ENCODE data around the gene MATK.

DNA sequence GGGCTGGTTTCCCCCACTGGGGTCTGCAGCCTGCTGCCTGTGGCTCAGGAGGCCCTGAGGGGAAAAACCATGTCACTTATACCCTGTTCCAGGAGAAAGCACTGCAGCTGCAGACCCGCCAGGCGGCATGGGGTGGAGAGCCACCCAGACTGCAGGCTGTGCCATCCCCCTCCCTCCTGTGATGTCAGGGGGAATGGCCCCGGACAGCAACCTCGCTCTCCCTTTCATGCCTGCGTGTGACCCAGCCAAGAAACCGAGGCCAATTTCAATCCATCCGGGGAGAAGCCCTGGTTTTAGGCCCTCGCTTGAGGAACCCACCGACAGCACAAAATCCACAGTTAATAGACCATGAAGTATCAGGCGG, 37.2 kb upstream of the MATK start:
- TF ChIP-seq, protein P1, sequence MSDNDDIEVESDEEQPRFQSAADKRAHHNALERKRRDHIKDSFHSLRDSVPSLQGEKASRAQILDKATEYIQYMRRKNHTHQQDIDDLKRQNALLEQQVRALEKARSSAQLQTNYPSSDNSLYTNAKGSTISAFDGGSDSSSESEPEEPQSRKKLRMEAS (IDR thresholded peaks at IDR 0.05; ENCODE audit: low read depth, low read length): no peak
- TF ChIP-seq POLR2AphosphoS2 (IDR thresholded peaks at IDR 0.05; ENCODE audit: low read depth, low read length) (no peak), POLR2A (IDR thresholded peaks at IDR 0.05; ENCODE audit: low read depth, low read length) (no peak), EP300 (IDR thresholded peaks at IDR 0.05; ENCODE audit: borderline replicate concordance in 1 of 2, control insufficient read depth in 1 of 2, low read depth in 2 of 2, low read length in 2 of 2) (no peak), RCOR1 (conservative IDR thresholded peaks at IDR 0.05; ENCODE audit: low read depth, low read length) (no peak), POLR2AphosphoS5 (IDR thresholded peaks at IDR 0.05; ENCODE audit: low read length) (no peak)
- TF ChIP-seq, protein P2, sequence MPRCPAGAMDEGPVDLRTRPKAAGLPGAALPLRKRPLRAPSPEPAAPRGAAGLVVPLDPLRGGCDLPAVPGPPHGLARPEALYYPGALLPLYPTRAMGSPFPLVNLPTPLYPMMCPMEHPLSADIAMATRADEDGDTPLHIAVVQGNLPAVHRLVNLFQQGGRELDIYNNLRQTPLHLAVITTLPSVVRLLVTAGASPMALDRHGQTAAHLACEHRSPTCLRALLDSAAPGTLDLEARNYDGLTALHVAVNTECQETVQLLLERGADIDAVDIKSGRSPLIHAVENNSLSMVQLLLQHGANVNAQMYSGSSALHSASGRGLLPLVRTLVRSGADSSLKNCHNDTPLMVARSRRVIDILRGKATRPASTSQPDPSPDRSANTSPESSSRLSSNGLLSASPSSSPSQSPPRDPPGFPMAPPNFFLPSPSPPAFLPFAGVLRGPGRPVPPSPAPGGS (IDR thresholded peaks at IDR 0.05; ENCODE audit: borderline replicate concordance, insufficient read depth, low read depth, low read length, poor library complexity, severe bottlenecking): no peak

Data from GM12878 (cell line).